GM12873 (cell line): Measurements from ENCODE around the gene ELSPBP1.

ENCODE experiments used
- CTCF ChIP-seq: IDR thresholded peaks from 2 replicates; pipeline ENCODE4 v1.5.1; 2012; ENCODE audit warnings: low read depth, mild to moderate bottlenecking, moderate library complexity, low read length, control low read depth; ENCODE audit not compliant: insufficient read depth; ENCODE audit errors: missing control alignments

The ELSPBP1 gene

DNA sequence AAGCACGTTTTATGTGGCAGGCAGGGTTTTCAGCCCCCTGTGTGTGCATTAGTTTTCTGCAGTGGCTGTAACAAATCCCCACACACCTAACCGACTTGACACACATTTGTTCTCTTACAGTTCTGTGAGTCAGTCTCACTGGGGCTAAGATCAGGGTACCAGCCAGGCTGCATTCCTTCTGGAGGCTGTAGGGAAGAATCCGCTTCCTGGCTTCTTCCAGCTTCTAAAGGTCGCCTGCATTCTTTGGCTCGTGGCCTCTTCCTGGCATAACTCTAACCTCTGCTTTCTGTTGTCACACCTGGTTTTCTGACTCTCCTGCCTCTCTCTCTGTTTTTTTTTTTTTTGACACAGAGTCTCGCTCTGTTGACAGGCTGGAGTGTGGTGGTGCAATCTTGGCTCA, 6.4 kb downstream of the ELSPBP1 start:
- no peak for TF ChIP-seq CTCF

DNA sequence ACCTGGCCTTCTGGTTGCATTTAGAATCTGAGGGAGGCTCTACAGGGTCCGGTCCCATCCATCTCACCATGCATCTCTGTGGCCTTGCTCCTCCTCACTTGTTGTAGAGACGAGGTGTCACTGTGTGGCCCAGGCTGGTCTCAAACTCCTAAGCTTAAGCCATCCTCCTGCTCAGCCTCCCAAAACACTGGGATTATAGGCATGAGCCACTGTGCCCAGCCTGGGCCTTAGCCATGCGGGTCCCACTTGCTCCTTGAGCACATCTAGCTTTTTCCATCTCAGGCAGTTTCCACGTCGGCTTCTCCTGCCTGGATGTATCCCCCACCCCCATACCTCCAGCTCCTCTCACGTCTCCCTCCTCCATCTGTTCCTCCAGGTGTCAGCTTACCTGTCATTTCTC, 9.8 kb downstream of the ELSPBP1 start:
- no peak for TF ChIP-seq CTCF

DNA sequence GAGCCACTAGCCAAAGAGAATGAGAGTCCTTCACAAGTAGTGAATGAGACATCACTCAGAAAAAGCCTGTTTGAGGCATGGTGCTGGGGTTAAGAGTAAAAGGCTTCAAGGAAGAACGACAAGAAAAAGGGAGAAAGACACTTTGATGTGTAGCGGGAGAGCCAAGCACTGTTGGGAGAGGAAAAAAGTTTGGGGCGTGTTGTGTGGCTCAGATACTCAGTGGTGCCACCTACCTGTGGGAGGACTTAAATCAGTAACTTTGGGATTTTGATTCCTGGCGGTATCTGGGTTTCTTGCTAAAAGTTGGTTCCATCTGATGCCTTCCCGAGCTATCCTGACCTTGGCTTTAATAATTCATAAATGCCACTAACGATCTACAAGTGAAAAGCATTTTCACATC, 12.3 kb downstream of the ELSPBP1 start:
- peak; percentile 37 for TF ChIP-seq CTCF

- TF ChIP-seq CTCF = no peak
Observed at GRCh38 chr19:48010932-48011758, 16.7 kb downstream of the ELSPBP1 start.

DNA sequence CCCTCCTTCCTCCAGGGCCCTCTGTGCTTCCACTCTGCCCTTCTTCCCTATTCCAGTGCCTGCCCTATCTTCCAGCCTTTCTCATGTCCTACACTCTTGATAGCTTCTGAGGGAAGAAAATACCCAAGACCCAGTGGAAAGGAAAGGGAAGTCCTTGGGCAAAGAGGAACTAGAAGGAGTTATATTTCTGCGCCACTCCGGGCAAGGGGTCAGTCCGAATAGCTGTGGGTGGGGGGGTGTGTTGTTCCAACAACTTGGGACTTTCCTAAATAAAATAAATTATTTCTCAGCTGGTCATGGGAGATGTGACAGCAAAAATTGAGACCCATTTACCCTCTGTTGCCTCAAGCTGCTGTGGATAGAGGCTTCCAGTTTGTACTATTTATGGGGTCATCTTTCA, 26.3 kb downstream of the ELSPBP1 start:
- no peak for TF ChIP-seq CTCF

- no peak for TF ChIP-seq CTCF
Observed at GRCh38 chr19:48023011-48023410, 28.6 kb downstream of the ELSPBP1 start.

DNA sequence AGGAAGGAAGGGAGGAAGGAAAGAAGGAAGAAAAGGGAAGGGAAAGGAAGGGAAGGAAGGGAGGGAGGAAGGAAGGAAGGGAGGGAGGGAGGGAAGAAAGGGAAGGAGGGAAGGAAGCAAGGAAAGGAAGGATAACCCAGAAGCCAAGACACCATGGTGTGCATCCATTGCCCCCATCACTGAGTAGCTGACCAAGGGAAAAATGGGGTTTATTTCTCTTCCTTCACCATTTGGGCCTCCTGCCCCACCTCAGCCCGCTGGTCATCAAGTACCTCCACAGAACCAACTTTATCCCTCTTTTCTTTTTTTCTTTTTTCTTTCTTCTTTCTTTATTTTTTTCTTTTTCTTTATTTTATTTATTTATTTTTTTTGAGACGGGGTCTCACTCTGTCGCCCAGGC, 29.1 kb downstream of the ELSPBP1 start:
- no peak for TF ChIP-seq CTCF
